Muscle of arm (tissue), 12 donors: ENCODE data around the gene EPHB1. TPM values are rescaled to one million over a fixed set of nuclear protein-coding genes. Genes with fewer than 3 reads are reported as not detected.
"Not testable (repeated sequence)": the region's sequence is repeated elsewhere in the genome, so short reads cannot be mapped to it uniquely, and the experiment has no call there.

Experiments
- DNase-seq: peaks from one replicate; pipeline ENCODE4 v3.0.0-alpha.2; 2013
- polyA plus RNA-seq, 12 donors: library from polyadenylated mRNA; unstranded; fragments of 120-200 nt; gene quantifications; one replicate each; pipeline ENCODE4 v1.2.1, GENCODE V29; 2013; ENCODE audit not compliant: insufficient read length in 12 of 12

The EPHB1 gene
- polyA plus RNA-seq, 12 donors = 7.2 to 59.6 (median 40.0) TPM; not detected in 1

- DNase-seq = no peak
Observed at GRCh38 chr3:135041601-135042000, 246.5 kb downstream of the EPHB1 start.

DNA sequence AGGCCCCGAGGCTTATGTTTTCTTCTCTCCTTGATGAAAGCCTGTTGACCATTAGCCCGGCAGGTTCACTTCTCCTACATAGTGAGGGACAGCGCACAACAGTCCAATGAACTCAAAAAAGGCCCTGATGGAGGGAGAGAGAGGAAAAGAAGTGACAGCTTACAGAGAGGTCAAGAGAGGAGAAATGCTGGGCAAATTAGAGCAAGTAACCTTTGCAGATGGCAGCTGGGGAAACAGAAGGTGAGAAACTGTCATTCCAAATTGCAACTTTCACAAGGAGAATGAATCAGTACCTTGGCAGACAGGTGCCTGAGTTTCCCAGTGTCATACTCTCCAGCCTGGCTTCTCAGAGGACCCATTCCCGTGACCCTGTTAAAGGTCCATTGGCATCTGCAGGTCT is 252.0 kb downstream of the EPHB1 start:
- DNase-seq = no peak

DNA sequence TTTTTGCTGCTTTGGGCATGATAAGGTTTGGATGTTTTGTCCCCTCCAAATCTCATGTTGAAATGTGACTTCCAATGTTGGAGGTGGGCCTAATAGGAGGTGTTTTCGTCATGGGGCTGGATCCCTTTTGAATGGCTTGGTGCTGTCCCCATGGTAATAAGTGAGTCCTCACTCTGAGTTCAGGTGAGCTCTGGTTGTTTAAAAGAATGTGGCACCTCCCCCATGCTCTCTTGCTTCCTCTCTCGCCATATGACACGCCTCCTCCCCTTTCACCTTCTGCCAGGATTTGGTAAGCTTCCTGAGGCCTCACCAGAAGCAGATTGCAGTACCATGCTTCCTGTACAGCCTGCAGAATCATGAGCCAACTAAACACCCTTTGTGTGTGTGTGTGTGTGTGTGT is 255.5 kb downstream of the EPHB1 start:
- no peak for DNase-seq

DNA sequence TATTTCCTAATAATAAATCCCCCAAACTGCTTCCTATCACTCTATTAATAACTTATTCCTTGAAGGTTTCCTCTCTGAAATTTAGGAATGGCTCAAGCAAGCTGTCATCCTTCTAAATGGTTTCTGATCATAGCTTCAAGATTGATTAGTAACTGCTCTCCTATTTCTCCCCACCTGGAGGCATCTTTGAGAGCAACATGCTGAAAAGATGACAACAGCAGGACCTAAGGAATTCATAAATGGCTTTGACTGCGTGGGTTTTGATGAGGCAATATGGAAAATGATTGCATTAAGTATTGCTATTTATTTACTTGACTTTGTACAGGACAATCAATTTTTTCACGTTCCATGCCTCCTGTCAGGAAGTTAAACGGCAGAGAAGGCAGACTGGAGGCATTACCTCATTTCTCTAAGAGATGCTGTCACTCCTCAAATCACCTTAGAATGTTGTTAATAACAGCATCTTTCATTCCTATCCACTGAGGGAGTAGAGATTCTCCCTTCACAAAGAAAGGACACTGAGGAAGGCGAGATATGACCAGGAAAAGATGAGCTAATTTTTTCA is 256.4 kb downstream of the EPHB1 start:
- DNase-seq = no peak

- no peak for DNase-seq
Observed at GRCh38 chr3:135055449-135055848, 260.4 kb downstream of the EPHB1 start.

GRCh38 chr3:135056084-135056730 is 261.1 kb downstream of the EPHB1 start:
- no peak for DNase-seq

GRCh38 chr3:135056733-135057310 is 261.8 kb downstream of the EPHB1 start:
- no peak for DNase-seq

- no peak for DNase-seq
Observed at GRCh38 chr3:135057996-135058395, 262.9 kb downstream of the EPHB1 start.

DNA sequence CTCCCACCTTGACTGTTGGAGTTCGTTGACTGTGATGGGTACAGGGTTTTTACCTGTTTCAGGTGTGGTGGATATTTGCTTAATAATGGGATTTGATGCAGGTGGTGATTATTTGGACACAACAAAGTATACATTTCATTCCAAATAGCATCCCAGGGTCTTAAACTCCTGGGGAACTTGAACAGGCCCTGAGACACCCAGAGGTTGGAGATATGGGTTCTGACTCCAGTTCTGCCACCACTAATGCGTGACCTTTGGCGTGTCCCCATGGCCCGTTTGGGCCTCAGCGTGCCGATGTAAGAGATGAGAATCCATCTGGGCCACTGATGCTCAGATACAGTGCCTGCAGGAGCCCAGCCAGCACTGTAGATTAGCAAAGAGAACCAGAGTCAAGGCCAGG is 264.5 kb downstream of the EPHB1 start:
- no peak for DNase-seq

DNA sequence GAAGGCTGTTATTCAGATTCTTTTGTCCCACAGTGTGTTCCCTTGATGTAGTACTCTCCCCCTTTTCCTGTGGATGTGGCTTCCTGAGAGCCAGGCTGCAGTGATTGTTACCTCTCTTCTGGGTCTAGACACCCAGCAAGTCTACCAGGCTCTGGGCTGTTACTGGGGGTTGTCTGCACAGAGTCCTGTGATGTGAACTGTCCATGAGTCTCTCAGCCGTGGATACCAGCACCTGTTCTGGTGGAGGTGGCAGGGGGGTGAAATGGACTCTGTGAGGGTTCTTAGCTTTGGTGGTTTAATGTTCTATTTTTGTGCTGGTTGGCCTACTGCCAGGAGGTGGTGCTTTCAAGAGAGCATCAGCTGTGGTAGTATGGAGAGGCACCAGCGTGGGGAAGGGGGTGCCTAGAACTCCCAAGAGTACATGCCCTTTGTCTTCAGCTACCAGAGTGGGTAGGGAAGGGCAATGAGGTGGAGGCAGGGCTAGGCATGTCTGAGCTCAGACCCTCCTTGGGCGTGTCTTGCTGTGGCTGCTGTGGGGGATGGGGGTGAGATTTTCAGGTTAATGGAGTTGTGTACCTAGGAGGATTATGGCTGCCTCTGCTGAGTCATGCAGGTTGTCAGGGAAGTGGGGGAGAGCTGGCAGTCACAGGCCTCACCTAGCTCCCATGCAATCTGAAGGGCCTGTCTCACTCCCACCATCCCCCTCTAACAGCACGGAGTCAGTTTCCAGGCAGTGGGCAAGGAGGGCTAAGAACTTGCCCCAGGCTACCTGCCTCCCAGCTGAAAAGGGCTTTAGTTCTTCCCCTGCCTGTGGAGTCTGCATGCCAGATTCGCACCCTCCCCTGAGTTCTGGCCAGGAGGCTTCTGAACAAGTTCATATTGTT is 272.0 kb downstream of the EPHB1 start:
- not testable (repeated sequence) for DNase-seq

DNA sequence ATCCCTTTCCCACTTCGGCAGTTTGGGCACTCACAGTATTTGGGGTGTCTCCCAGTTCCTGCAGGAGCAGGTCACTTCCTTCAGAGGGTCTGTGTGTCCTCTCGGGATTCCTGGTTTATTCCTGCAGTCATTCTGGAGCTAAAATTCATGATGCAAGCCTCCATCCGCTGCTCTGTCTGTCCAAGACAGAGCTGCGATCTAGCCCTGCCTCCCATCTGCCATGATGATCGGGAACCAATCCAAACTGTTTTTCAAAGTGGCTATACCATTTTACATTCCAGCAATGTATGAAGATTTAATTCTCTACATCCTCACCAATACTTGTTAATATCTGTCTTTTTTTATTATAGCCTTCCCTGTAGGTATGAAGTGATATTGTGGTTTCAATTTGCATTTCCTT is 273.0 kb downstream of the EPHB1 start:
- DNase-seq = no peak

GRCh38 chr3:135069406-135069805 is 274.3 kb downstream of the EPHB1 start:
- DNase-seq = no peak

DNA sequence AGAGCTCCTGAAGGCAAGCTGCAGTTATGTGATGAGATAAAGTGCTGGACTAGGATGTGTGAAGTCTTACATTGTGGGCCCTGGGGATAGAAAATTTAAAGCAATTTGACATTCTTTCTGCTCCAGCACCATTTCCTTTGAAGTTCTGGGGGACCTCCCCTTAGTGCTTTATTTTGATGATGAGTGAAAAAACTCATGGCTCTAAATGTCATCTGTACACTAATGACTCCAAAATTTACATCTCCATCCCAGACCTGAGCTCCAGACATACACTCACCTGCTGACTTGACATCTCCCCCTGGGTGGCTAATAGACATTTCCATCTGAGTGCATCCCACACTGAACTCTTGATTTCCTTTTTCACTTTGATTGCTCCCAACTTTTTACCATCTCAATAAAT is 276.4 kb downstream of the EPHB1 start:
- no peak for DNase-seq

DNA sequence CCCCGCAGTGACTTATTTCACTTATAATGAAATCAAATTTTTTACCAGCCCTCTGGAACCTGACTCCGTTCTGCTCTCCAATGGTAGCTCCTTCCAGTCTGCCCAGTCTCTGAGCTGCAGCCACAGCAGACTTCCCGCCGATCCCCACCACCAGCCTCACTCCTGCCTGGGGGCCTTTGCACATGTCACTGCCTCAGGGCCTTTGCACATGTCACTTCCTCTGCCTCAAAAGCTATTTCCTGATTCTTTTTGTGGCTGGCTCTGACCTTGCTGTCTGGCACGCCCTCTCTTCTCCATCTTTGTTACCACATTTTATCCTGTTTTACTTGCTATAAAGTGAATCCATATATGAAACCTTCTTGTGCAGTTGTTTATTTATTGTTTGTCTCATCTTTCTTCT is 277.4 kb downstream of the EPHB1 start:
- DNase-seq = no peak

- no peak for DNase-seq
Observed at GRCh38 chr3:135075157-135075556, 280.1 kb downstream of the EPHB1 start.

DNA sequence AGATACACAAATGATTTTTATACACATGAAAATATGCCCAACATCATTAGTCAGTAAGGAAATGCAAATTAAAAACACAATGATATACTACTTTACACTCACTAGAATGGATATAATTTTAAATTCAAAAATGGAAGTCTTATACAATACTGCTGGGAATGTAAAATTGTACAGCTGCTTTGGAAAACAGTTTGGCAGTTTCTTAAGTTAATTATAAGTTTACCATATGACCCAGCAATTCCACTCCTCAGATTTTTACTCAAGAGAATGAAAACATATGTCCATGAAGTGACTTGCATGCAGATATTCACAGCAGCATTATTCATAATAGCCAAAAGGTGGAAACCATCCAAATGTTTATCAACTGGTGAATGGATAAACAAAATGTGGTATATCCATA is 281.3 kb downstream of the EPHB1 start:
- DNase-seq = no peak

DNA sequence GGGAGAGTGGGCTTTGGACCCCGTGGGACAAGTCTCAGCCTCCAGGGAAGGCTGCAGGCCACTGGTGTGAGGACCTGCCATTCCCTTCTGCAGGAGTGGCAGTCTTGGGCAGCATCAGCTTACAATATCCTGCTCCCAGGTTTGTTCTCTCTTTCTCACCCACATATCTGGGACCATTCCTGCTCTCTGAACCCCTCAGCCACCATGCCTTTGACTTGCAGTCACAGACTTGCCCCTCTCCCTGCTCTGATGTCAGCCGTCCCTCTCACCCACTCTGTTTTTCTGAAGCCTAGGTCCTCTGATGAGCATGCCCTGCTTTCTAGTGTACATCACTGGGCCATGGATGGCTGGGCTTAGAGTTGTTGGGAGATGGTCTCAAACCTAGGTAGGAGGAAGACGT is 282.1 kb downstream of the EPHB1 start:
- DNase-seq = no peak

DNA sequence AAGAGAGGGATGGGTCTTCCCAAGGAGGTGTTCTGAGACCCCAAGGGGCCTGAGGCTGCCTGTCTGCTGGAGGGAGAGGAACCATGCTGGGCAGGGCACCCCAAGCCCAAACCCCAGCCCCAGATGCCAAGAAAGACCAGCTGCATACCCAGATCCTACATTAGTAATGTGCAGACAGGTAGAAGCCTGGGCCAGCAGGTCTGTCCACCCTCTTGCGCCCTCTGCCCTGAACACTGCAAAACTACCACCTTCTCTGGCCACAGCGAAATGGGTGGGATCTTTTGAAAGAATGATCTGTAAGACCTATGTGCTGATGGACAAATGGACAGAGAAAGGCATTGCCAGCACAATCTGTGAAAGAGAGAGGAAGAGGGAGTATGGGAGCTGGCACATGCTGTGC is 283.2 kb downstream of the EPHB1 start:
- DNase-seq = no peak

GRCh38 chr3:135079095-135079494 is 284.0 kb downstream of the EPHB1 start:
- no peak for DNase-seq

DNA sequence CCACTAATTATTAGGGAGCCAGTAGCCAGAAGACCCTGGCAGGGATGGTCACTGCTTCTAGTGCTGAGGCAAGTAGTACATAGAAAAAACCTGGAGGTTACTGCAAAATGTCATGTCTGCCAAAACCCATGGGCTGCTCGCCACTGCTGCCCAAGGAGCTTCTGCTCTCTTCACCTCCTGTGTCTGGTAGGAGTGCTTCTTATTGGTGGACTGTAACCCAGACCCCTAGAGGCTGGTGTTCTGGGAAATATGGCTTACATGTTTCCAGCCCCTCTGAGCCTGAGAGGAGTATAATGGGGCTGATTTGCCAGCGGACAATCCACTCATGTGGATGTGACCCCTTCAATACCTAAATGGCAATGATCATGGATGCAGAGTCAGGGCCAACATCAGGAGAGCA is 286.4 kb downstream of the EPHB1 start:
- DNase-seq = no peak

DNA sequence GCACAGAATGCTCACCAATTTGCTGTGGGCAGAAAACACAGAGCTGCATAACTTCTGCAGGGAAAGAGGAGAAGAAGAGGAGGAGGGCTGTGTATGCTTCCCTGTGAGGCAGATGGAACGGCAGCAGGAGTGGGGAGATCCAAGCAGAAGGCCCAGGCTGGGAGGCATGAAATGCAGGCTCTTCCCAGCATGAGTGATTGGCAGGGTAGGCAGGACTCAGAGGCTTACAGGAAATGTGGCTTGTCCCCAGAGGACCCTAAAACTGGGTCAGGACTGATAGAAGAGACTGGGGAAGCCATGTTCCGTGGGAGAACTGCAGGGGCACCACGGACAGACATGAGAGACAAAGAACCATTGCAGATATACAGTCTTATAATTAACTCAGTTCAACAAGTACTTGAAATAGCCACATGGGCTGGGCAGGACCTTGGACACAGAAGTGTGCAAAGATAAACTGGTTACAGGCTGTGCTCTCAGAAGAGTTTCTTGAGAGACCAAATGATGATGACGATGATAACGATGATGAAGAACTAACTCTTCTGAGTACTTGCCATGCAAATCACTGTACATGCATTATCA is 286.9 kb downstream of the EPHB1 start:
- no peak for DNase-seq

GRCh38 chr3:135082706-135083105 is 287.6 kb downstream of the EPHB1 start:
- DNase-seq = no peak
